MM.1S (cell line): ENCODE measurements around the gene USP40.

ENCODE experiments used
- EZH2 ChIP-seq: fragments of 300-600 bp; sonication (generic); optimal IDR thresholded peaks from 2 replicates; pipeline ENCODE3; 2017; ENCODE audit warnings: low read depth, mild to moderate bottlenecking, antibody characterized with exemption, low read length, mixed read lengths
- TF ChIP-seq, protein P1 (sequence below): fragments of 300-600 bp; sonication (generic); IDR thresholded peaks from 2 replicates; pipeline ENCODE4 v1.5.1; 2016; ENCODE audit warnings: antibody characterized with exemption, low read length, mixed read lengths

DNA sequence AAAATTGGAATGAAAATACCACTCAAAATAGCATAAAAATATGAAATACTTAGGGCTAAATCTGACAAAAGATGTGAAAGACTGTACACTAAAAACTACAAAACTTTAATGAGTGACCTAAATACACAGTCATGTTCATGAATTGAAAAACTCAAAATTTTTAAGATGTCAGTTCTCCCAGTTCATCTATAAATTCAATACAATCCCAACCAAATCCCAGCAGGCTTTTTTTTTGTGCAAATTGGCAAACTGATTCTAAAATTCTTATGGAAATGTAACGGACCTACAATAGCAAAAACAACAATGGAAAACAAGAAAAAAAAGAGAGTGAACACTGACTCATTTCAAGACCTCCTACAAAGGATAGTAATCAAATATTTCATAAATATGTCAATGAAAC lies 4.4 kb upstream of the USP40 start:
- TF ChIP-seq, protein P1, sequence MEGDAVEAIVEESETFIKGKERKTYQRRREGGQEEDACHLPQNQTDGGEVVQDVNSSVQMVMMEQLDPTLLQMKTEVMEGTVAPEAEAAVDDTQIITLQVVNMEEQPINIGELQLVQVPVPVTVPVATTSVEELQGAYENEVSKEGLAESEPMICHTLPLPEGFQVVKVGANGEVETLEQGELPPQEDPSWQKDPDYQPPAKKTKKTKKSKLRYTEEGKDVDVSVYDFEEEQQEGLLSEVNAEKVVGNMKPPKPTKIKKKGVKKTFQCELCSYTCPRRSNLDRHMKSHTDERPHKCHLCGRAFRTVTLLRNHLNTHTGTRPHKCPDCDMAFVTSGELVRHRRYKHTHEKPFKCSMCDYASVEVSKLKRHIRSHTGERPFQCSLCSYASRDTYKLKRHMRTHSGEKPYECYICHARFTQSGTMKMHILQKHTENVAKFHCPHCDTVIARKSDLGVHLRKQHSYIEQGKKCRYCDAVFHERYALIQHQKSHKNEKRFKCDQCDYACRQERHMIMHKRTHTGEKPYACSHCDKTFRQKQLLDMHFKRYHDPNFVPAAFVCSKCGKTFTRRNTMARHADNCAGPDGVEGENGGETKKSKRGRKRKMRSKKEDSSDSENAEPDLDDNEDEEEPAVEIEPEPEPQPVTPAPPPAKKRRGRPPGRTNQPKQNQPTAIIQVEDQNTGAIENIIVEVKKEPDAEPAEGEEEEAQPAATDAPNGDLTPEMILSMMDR = no peak
- no peak for TF ChIP-seq EZH2
